ENCODE data around the gene OR5B12. TPM values are rescaled to one million over a fixed set of nuclear protein-coding genes. Genes with fewer than 3 reads are reported as not detected.

OR5B12 gene
- total RNA-seq, 1 experiment from 2014 or later, result not detected

GRCh38 chr11:58392746-58393145, 49.3 kb downstream of the OR5B12 start:
- no TSS peak for BruUV-seq (replicated peaks)
- no peaks in the 10 kb centered on the region for H3K36me3 ChIP-seq (ENCODE audit: low read depth)
- no peaks in the 10 kb centered on the region for H3K79me2 ChIP-seq (ENCODE audit: low read depth)
- POLR2A ChIA-PET (ENCODE audit: unreplicated experiment), result interaction anchor here (0.5 kb wide), 1 partner anchor 76 kb away, joined by 3 read pairs; no protein-coding TSS in a partner anchor
- CTCF ChIA-PET, result no interaction called here
- intact Hi-C loops (cut with micrococcal nuclease; ENCODE audit: unreplicated experiment), result loop anchor here (2.0 to 5.0 kb wide), 2 partner anchors 58 to 725 kb away; partner anchors contain the start of gene ZDHHC5
- peaks cover 7% of the 10 kb centered on the region; the same call in 1 of the 2 replicates for H3K9me3 ChIP-seq (ENCODE audit: insufficient read depth, low read depth)
- H4K20me1 ChIP-seq (ENCODE audit: insufficient read depth), result no peaks in the 10 kb centered on the region
- H3K4me3 ChIP-seq, result no peak overlapping the region
- peak overlapping the region; percentile 41 for H3K4me2 ChIP-seq
- H3F3A ChIP-seq (ENCODE audit: insufficient read depth, low read depth), result peaks cover 17% of the 10 kb centered on the region
- H3K9me2 ChIP-seq (ENCODE audit: insufficient read depth), result no peaks in the 10 kb centered on the region
- peaks cover 30% of the 10 kb centered on the region for H3K4me1 ChIP-seq (replicated peaks; ENCODE audit: insufficient read depth)
- TF ChIP-seq EZH2 (IDR thresholded peaks at IDR 0.05; ENCODE audit: low read depth) (no peak), CTCF (conservative IDR thresholded peaks at IDR 0.05) (no peak)
- H2AFZ ChIP-seq, result no peak overlapping the region
- peak overlapping the region; percentile 14 for H3K27ac ChIP-seq
- H3K27me3 ChIP-seq (ENCODE audit: insufficient read depth, low read depth), result no peaks in the 10 kb centered on the region
- DNase-seq, result peak; percentile 19 to 74

GRCh38 chr11:58391879-58392278, 50.2 kb downstream of the OR5B12 start:
- Histone ChIP-seq H4K20me1 (ENCODE audit: insufficient read depth) (no peaks in the 10 kb centered on the region), H2AFZ (no peak overlapping the region), H3K79me2 (ENCODE audit: low read depth) (no peaks in the 10 kb centered on the region), H3K27me3 (ENCODE audit: insufficient read depth, low read depth) (no peaks in the 10 kb centered on the region), H3K9me3 (ENCODE audit: insufficient read depth, low read depth) (peaks cover 7% of the 10 kb centered on the region; the same call in 1 of the 2 replicates), H3K27ac (no peak overlapping the region), H3K4me1 (replicated peaks; ENCODE audit: insufficient read depth) (peaks cover 30% of the 10 kb centered on the region), H3K9me2 (ENCODE audit: insufficient read depth) (no peaks in the 10 kb centered on the region), H3F3A (ENCODE audit: insufficient read depth, low read depth) (peaks cover 17% of the 10 kb centered on the region), H3K4me2 (peak overlapping the region; percentile 41; the same call in 1 of the 2 replicates), H3K36me3 (ENCODE audit: low read depth) (no peaks in the 10 kb centered on the region), H3K4me3 (no peak overlapping the region)
- ChIA-PET CTCF (no interaction called here), POLR2A (ENCODE audit: unreplicated experiment) (no interaction called here)
- BruUV-seq (replicated peaks), result no TSS peak
- no peak for DNase-seq
- TF ChIP-seq CTCF (conservative IDR thresholded peaks at IDR 0.05) (no peak), EZH2 (IDR thresholded peaks at IDR 0.05; ENCODE audit: low read depth) (no peak)
- intact Hi-C loops (cut with micrococcal nuclease; ENCODE audit: unreplicated experiment), result loop anchor here (2.0 to 5.0 kb wide), 2 partner anchors 57 to 725 kb away; partner anchors contain the start of gene ZDHHC5

- Histone ChIP-seq H3K79me2 (ENCODE audit: low read depth) (no peaks in the 10 kb centered on the region), H3K4me1 (replicated peaks; ENCODE audit: insufficient read depth) (peaks cover 30% of the 10 kb centered on the region), H4K20me1 (ENCODE audit: insufficient read depth) (no peaks in the 10 kb centered on the region), H3K9me3 (ENCODE audit: insufficient read depth, low read depth) (peaks cover 7% of the 10 kb centered on the region; the same call in 1 of the 2 replicates), H3K9me2 (ENCODE audit: insufficient read depth) (no peaks in the 10 kb centered on the region), H2AFZ (no peak overlapping the region), H3K36me3 (ENCODE audit: low read depth) (no peaks in the 10 kb centered on the region), H3K27ac (no peak overlapping the region), H3K4me3 (no peak overlapping the region), H3K27me3 (ENCODE audit: insufficient read depth, low read depth) (no peaks in the 10 kb centered on the region), H3F3A (ENCODE audit: insufficient read depth, low read depth) (peaks cover 17% of the 10 kb centered on the region), H3K4me2 (no peak overlapping the region)
- no peak for DNase-seq
- intact Hi-C loops (cut with micrococcal nuclease; ENCODE audit: unreplicated experiment), result loop anchor here (5.0 kb wide), 1 partner anchor 723 kb away; the partner anchor contains the start of gene ZDHHC5
- TF ChIP-seq CTCF (conservative IDR thresholded peaks at IDR 0.05), result no peak
- TF ChIP-seq EZH2 (IDR thresholded peaks at IDR 0.05; ENCODE audit: low read depth), result no peak
- ChIA-PET POLR2A (ENCODE audit: unreplicated experiment) (no interaction called here), CTCF (no interaction called here)
- BruUV-seq (replicated peaks), result no TSS peak
Measured at GRCh38 chr11:58390551-58391063, 51.4 kb downstream of the OR5B12 start.

Other genes starting within 250 kb of the OR5B12 start
- not detected in 2 replicates for gene OR1S2, start 238.1 kb downstream of the OR5B12 start, total RNA-seq (2021)
- gene OR1S1, start 229.5 kb downstream of the OR5B12 start, total RNA-seq (2021), result not detected in 2 replicates
- not detected in 2 replicates for gene OR10Q1, start 213.3 kb downstream of the OR5B12 start, total RNA-seq (2021)
- not detected in 2 replicates for gene OR10W1, start 174.0 kb downstream of the OR5B12 start, total RNA-seq (2021)
- not detected in 2 replicates for gene OR5B17, start 83.2 kb downstream of the OR5B12 start, total RNA-seq (2021)
- gene OR5B3, start 35.4 kb downstream of the OR5B12 start, total RNA-seq (2021), result not detected in 2 replicates
- gene OR5B2, start 14.1 kb downstream of the OR5B12 start, total RNA-seq (2021), result not detected in 2 replicates
- gene OR5B21, start 65.9 kb upstream of the OR5B12 start, total RNA-seq (2021), result not detected in 2 replicates
- 7.1 and 10.3 TPM in 2 replicates for gene LPXN, start 133.6 kb upstream of the OR5B12 start, total RNA-seq (2021)
- gene ZFP91, start 136.8 kb upstream of the OR5B12 start, total RNA-seq (2021), result 40.6 and 67.5 TPM in 2 replicates
- gene CNTF, start 180.4 kb upstream of the OR5B12 start, total RNA-seq (2021), result 2.1 and 3.4 TPM in 2 replicates